Endothelial cell of hepatic sinusoid (primary cell): Measurements from ENCODE around the gene ZNF425.

Experiments
- in situ Hi-C: cut with HindIII; loops from 2 replicates; pipeline ENCODE4 v1.10.0; 2017; ENCODE audit warnings: low sequenced_read_pairs

The ZNF425 gene

GRCh38 chr7:149074116-149074885 lies 51.8 kb downstream of the ZNF425 start:
- in situ Hi-C loops: no loop called here

GRCh38 chr7:149072438-149072775 lies 53.7 kb downstream of the ZNF425 start:
- in situ Hi-C loops: no loop called here

DNA sequence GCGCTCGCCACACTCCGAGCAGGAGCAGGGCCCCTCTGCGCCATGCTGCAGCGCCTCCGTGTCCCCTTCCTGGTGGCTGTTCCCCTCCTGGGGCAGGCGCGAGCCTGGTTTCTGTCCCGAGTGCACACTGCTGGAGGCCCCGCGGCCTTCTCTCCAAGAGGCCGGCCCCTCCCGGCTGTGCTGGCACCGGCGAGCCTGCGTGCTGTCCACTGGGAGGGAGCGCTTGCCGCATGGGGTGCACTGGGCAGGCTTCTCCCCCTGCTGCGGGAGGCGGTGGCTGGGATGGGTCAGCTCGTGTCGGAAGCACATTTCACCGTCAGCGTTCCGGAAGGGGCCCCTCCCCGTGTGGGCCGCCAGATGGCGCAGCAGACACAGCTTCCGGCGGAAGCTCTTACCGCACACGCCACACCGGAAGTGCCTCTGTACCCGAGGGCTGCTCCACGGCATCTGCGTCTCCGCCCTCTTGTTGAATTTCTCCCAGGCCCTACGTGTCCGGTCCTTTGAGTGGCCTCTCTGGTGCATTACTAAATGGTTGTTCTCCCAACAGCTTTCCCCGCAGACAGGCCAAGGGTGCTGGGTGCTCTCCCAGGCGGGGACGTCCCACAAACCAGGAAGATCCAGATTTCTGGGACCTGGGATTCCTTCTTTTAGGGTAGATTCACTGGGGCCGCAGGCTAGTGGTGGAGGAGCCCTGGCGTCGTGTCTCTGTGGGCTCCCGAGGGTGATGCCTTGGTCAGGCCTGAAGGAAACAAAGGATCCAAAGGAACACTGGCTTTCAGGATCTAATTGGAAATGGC lies 54.3 kb downstream of the ZNF425 start:
- in situ Hi-C loops: no loop called here

- in situ Hi-C loops: no loop called here
Measured at GRCh38 chr7:149071182-149071635, 54.9 kb downstream of the ZNF425 start.

GRCh38 chr7:149070372-149071125 lies 55.6 kb downstream of the ZNF425 start:
- in situ Hi-C loops: no loop called here

- in situ Hi-C loops: loop anchor here (10.0 kb wide), 1 partner anchor 63 kb away; no protein-coding TSS in a partner anchor
Measured at GRCh38 chr7:149067869-149068268, 58.3 kb downstream of the ZNF425 start.

DNA sequence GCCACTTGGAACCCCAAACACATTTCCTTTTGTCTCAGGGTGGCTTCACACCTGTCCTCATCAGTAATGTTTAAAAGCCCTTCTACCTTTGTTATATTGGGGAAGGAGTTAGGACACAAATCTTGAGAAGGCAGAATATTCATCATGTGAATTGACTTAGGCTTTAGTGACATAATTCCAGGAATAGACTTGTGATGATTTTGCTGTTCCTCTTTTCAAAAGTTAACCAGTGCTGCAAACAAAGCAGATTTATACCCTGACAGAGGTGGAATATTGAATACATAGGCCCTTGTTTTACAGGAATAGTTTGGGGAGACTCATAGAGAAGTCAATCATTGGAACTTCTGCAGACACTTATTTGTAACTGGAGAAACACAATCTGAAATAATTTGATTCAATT lies 62.6 kb downstream of the ZNF425 start:
- in situ Hi-C loops: loop anchor here (10.0 kb wide), 1 partner anchor 59 kb away; no protein-coding TSS in a partner anchor

DNA sequence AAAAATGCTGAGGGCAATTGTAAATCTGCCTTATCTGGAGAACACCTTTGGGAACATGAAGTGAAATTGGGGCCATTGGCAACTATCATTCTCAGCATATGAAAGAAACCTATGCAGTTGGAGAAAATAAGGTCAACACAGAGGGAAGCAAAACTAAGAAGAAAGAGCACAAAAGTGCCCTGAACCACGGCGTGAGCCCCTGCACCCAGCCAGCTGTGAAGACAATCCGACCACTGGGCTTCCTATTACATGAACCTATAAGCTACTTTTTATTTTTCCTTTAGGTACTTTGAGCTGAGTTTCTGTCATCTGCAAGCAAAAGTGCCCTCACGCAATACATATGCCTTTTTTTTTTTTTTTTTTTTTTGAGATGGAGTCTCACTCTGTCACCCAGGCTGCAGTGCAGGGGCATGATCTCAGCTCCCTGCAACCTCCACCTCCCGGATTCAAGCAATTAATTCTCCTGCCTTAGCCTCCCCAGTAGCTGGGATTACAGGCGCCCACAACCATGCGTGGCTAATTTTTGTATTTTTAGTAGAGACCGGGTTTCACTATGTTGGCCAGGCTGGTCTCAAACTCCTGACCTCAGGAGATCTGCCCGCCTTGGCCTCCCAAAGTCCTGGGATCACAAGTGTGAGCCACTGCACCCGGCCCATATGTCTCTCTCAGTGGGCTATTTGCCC lies 63.8 kb downstream of the ZNF425 start:
- in situ Hi-C loops: loop anchor here (10.0 kb wide), 1 partner anchor 58 kb away; no protein-coding TSS in a partner anchor

DNA sequence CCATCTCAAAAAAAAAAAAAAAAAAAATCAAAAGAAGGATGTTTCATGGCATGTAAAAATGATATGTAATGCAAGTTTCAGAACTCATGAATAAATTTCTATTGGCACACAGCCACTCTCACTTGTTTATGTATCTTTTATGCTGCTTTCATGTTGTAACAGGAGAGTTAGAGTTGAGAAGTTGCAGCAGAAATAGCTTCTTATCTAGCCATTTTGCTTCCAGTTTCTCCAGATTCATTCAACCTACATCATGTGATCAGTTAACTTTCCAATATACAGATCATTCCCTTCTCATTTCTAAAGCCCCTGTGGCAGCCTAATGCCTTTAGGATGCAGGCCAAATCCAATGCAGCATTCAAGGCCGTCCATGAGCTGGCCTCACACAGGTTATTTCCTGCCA lies 66.0 kb downstream of the ZNF425 start:
- in situ Hi-C loops: loop anchor here (10.0 kb wide), 1 partner anchor 55 kb away; no protein-coding TSS in a partner anchor

DNA sequence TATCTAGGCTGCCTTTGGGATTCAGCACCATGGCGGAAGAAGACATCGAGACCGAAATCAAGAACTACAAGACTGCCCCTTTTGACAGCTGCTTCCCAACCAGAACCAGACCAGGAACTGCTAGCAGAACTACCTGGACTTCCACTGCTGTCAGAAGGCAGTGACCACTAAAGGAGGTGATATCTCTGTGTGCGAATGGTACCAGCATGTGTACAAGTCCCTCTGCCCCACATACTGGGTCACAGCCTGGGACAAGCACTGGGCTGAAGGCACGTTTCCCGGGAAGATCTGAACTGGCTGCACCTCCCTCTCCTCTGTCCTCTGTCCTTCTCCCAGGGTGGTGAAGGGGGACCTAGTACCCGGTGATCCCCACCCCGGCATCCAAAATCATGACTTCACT lies 72.2 kb downstream of the ZNF425 start:
- in situ Hi-C loops: no loop called here

- in situ Hi-C loops: no loop called here
Measured at GRCh38 chr7:149053384-149053783, 72.7 kb downstream of the ZNF425 start.
